ENCODE measurements around the gene RPIA. TPM values are rescaled to one million over a fixed set of nuclear protein-coding genes. Genes with fewer than 3 reads are reported as not detected.

Gene RPIA
- total RNA-seq, 2 experiments from 2014 or later: 42.1 to 54.4 TPM

DNA sequence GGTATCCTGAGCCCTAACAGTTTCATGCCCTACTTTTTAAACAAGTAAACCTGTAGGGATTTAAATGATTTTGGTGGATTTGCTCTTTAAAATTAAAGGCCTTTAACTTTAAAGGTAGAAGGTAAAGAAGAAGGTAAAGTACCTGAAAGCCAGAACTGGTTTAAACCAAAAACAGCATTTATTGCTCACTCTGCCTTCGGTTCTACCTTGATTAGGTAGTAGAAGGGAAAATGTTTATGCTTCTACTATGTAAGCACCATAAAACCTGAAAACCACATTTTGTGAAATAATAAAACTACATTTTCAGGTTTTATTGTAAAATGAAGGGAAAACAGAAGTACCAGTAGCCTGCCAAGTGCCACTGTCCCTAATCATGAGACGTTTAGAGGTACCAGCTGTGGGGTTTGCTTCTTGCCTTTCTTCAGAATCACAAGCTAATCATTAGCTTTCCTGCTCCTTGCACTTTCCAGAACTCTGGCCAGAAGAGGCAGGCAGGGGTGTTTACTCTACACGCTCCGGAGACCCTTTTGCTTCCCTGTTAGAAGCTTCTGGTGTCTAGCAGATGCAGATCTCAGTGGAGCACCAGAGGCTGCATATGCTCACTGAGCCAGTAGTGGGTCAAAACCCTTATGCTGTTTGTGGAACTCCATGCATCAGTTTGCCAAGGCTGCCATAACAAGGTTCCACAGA is 33.3 kb downstream of the RPIA start:
- H3K27me3 Mint-ChIP-seq: no peaks in the 10 kb centered on the region
- no peak overlapping the region for H3K4me3 Mint-ChIP-seq
- H3K9me3 Mint-ChIP-seq (ENCODE audit: low read depth): no peaks in the 10 kb centered on the region
- CTCF ChIA-PET: no interaction called here
- peaks cover 17% of the 10 kb centered on the region for H3K36me3 Mint-ChIP-seq
- peaks cover 10% of the 10 kb centered on the region for H3K4me1 Mint-ChIP-seq
- DNase-seq (no peak), ATAC-seq (no peak)
- H3K27ac Mint-ChIP-seq: no peak overlapping the region

DNA sequence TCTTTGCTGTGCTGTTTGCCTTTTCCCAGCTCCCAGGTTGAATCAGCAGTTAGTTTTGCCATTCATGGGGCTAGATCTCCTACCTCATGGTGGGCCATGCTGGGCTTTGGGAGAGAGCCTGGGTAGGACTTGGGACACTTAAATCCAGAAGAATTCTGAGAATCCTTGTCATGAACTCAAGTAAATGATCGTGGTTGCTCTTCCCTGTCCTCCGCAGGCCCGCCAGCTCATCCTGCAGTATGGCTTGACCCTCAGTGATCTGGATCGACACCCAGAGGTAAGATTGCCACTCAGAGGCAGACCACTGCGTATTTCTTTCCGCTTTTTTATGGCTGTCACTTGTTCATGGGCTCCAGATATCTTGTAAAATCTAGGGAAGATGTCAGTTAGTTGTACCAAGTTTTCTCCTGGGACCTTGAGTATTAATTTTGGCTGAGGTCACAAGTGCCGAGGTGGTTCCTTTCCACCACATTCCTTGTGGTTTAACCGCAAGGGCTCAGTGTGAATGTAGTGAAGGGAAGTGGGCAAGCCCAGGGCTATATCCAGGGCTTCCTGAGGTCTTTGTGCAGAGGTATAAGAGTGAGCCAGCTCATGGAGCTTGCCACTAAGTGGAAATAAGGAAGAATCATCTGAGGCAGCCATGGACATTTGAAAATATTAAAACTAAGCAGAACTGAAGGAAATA is 37.7 kb downstream of the RPIA start:
- H3K4me3 Mint-ChIP-seq: no peak overlapping the region
- CTCF ChIA-PET: interaction anchor here (1.3 kb wide), 1 partner anchor 10 kb away, joined by 5 read pairs; no protein-coding TSS in a partner anchor
- peaks cover 4% of the 10 kb centered on the region for H3K36me3 Mint-ChIP-seq
- ATAC-seq (no peak), DNase-seq (no peak)
- peaks cover 12% of the 10 kb centered on the region for H3K4me1 Mint-ChIP-seq
- H3K9me3 Mint-ChIP-seq (ENCODE audit: low read depth): no peaks in the 10 kb centered on the region
- no peak overlapping the region for H3K27ac Mint-ChIP-seq
- H3K27me3 Mint-ChIP-seq: no peaks in the 10 kb centered on the region

DNA sequence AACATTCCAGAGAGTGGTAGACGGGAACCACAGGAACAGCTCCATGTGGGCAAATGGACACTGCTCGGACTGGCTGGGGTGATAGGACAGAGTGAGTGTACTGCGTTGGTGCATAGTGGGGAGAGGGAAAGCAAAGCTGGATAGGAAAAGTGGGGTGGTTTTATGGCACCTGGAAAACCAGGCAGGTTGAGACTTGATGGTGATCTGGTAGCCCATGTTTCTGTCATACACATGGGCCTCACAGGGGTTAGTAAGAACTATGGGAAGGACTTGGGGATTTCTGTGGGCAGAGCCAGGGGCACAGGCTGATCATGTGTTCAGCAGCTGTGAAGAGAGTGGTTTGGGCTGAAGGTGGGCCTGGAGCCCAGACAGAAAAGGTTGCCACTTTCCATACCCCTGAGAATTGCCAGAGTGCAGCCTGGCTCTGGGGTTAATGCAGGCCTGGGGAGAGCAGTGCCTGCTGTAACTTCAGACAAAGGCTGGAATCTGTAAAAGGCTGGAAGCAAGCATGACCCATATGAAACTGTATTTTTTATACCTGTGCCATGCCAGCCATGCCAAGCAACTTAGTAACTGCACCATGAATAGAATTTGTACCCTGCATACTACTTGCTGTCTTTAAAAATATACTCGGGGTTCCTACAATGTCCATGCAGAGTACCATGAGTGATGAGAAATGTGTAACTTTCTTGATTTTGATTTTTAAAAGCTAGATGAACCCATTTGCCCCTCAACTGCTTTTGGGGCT is 41.9 kb downstream of the RPIA start:
- Mint-ChIP-seq H3K9me3 (ENCODE audit: low read depth) (no peaks in the 10 kb centered on the region), H3K36me3 (peaks cover 7% of the 10 kb centered on the region), H3K27ac (no peak overlapping the region), H3K4me1 (peaks cover 15% of the 10 kb centered on the region), H3K27me3 (no peaks in the 10 kb centered on the region), H3K4me3 (no peak overlapping the region)
- no peak for DNase-seq
- no peak for ATAC-seq
- CTCF ChIA-PET: interaction anchor here (1.1 kb wide), 1 partner anchor 147 kb away, joined by 3 read pairs; no protein-coding TSS in a partner anchor

DNA sequence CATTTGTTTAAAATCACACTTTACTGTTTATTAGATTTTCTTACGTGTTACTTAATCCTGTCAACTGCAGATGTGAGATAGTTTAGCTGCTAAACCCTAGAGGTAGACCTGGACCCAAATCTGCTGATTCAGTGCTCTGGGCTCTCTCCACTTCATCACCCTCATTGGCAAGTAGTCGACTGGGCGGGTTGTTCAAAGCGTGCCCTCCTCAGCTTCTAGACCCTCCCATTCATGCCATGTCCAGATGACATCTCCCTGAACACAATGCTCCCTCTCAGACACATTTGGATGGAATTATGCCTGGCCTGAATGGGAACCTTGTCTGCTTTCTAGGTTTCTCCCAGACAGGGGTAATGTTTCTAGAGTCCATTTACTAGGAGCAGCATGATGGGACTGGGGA is 43.7 kb downstream of the RPIA start:
- no peak for ATAC-seq
- peaks cover 7% of the 10 kb centered on the region for H3K4me1 Mint-ChIP-seq
- no peak overlapping the region for H3K4me3 Mint-ChIP-seq
- H3K27ac Mint-ChIP-seq: no peak overlapping the region
- H3K9me3 Mint-ChIP-seq (ENCODE audit: low read depth): no peaks in the 10 kb centered on the region
- H3K27me3 Mint-ChIP-seq: no peaks in the 10 kb centered on the region
- no peak for DNase-seq
- peaks cover 9% of the 10 kb centered on the region for H3K36me3 Mint-ChIP-seq
- CTCF ChIA-PET: no interaction called here

DNA sequence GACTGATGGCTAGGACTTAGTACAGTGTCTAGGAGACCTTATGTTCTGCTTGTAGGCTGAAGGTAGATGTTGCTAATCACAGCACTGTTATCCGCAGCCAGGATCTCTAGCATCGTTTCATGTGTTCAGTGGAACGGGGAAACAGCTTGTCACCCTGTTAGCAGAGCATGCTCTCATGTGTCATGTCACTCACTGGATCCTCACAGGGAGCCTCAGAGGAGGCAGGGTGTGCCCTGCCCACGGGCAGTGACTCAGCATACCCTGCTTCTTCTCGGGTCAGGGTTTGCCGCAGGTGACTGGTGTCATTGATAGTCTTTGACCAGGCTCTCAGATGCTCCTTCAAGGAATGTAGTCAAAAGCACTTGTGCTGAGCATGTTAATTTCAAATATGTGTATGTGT is 44.4 kb downstream of the RPIA start:
- DNase-seq (no peak), ATAC-seq (no peak)
- no peak overlapping the region for H3K4me3 Mint-ChIP-seq
- no peaks in the 10 kb centered on the region for H3K27me3 Mint-ChIP-seq
- peaks cover 11% of the 10 kb centered on the region for H3K36me3 Mint-ChIP-seq
- peaks cover 7% of the 10 kb centered on the region for H3K4me1 Mint-ChIP-seq
- H3K9me3 Mint-ChIP-seq (ENCODE audit: low read depth): no peaks in the 10 kb centered on the region
- no peak overlapping the region for H3K27ac Mint-ChIP-seq
- CTCF ChIA-PET: interaction anchor here (1.0 kb wide), 1 partner anchor 145 kb away, joined by 5 read pairs; no protein-coding TSS in a partner anchor

DNA sequence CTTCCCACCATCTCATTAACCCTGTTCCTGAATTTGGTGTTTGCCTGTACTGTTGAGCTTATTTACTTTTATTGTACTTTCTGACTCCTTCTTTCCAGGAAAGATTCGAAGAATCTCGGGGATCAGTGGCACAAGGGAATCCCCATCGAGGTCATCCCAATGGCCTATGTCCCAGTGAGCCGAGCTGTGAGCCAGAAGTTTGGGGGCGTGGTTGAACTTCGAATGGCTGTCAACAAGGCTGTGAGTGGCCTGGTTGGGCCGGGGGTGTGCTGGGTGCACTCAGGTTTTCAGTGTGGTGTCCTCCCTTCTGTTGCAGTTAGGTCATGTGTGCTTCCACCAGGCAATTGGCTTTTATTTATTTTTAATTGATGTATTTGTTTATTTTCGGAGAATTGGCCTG is 45.0 kb downstream of the RPIA start:
- H3K27ac Mint-ChIP-seq: no peak overlapping the region
- no peak for DNase-seq
- peaks cover 7% of the 10 kb centered on the region for H3K4me1 Mint-ChIP-seq
- no peaks in the 10 kb centered on the region for H3K9me3 Mint-ChIP-seq (ENCODE audit: low read depth)
- H3K36me3 Mint-ChIP-seq: peaks cover 15% of the 10 kb centered on the region
- ATAC-seq: no peak
- H3K4me3 Mint-ChIP-seq: no peak overlapping the region
- CTCF ChIA-PET: interaction anchor here (1.0 kb wide), 2 partner anchors 97 to 144 kb away, joined by 3 to 5 read pairs; no protein-coding TSS in a partner anchor
- H3K27me3 Mint-ChIP-seq: no peaks in the 10 kb centered on the region

DNA sequence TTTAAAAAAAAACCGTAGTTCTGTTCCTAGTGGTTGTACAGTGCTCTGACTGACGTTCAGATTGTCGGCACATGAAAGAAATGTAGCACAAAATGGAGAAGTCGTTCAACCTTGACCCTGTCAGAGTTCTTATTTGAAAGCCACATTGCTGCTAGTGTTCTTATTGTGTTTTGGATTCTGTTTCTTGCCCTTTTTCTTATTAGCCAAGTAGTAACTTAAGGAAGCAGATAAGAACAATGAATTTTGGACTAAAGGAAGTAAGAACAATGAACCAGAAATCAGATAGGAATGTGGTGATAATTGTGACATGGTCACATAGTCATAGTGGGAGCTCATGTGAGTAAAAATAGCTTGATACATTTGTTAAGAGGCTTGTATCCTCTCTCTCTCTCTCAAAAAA is 45.9 kb downstream of the RPIA start:
- Mint-ChIP-seq H3K9me3 (ENCODE audit: low read depth) (no peaks in the 10 kb centered on the region), H3K27ac (no peak overlapping the region), H3K27me3 (no peaks in the 10 kb centered on the region), H3K4me3 (no peak overlapping the region), H3K4me1 (peaks cover 7% of the 10 kb centered on the region), H3K36me3 (peaks cover 24% of the 10 kb centered on the region)
- DNase-seq: no peak
- CTCF ChIA-PET: interaction anchor here (0.8 kb wide), 1 partner anchor 22 kb away, joined by 3 read pairs; no protein-coding TSS in a partner anchor
- ATAC-seq: no peak

DNA sequence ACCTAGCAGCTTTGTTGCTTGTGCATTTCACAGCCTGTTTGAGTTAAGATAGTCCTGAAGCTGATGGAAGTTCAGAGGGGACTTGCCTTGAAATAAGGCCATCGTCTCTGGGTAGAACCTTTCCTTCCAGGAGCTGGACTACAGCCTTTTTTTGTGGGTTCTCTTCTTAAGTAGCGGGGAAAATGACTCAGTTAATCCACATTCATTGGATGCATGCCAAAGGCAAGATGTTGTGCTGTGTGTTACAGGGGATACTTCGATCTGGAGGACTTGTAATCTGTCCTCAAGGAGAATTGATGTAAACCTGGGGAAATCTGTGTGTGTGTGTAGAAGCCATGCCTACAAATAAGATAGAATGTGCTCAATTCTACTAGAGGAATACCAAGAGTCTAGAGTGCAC is 46.8 kb downstream of the RPIA start:
- peaks cover 3% of the 10 kb centered on the region for H3K4me1 Mint-ChIP-seq
- ATAC-seq (no peak), DNase-seq (no peak)
- peaks cover 1% of the 10 kb centered on the region for H3K9me3 Mint-ChIP-seq (ENCODE audit: low read depth)
- H3K4me3 Mint-ChIP-seq: no peak overlapping the region
- no peak overlapping the region for H3K27ac Mint-ChIP-seq
- CTCF ChIA-PET: no interaction called here
- H3K36me3 Mint-ChIP-seq: peaks cover 29% of the 10 kb centered on the region
- H3K27me3 Mint-ChIP-seq: no peaks in the 10 kb centered on the region

DNA sequence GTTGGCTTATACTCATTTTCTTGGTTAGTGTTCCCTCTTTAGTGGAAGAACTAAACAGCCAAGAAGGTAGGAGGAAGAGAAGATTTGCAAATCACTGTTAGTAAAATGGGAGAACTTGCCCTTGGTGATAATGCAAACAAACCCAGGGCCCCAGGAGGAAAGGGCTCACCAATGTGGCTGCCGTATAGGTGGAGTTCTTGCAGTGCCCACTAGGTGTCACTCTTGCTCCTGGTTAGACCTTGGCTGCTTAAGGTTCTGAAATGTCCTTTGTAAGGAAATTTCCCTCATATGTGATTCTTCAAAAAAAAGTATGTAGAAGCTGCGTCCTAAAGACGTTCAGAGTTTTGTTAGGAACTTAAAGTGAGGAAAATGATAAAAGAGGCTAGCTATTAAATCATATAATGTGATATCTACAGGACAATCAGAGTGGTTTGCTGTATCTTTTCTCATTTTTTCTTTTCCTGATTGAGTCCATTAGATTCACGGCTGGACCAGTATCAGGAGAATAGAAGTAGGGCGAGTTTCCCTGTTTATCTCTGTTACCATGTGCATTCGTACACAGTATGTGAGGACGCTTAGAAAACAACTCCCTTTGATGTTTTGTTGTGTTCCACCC is 48.6 kb downstream of the RPIA start:
- DNase-seq (peak; percentile 79), ATAC-seq (peak; percentile 75)
- H3K27me3 Mint-ChIP-seq: no peaks in the 10 kb centered on the region
- peaks cover 46% of the 10 kb centered on the region for H3K36me3 Mint-ChIP-seq
- no peak overlapping the region for H3K4me3 Mint-ChIP-seq
- peaks cover 13% of the 10 kb centered on the region for H3K9me3 Mint-ChIP-seq (ENCODE audit: low read depth)
- peaks cover 10% of the 10 kb centered on the region for H3K4me1 Mint-ChIP-seq
- H3K27ac Mint-ChIP-seq: no peak overlapping the region
- CTCF ChIA-PET: interaction anchor here (0.6 to 2.3 kb wide), 13 partner anchors 9 to 201 kb away, joined by 3 to 9 read pairs (median 4); no protein-coding TSS in a partner anchor

DNA sequence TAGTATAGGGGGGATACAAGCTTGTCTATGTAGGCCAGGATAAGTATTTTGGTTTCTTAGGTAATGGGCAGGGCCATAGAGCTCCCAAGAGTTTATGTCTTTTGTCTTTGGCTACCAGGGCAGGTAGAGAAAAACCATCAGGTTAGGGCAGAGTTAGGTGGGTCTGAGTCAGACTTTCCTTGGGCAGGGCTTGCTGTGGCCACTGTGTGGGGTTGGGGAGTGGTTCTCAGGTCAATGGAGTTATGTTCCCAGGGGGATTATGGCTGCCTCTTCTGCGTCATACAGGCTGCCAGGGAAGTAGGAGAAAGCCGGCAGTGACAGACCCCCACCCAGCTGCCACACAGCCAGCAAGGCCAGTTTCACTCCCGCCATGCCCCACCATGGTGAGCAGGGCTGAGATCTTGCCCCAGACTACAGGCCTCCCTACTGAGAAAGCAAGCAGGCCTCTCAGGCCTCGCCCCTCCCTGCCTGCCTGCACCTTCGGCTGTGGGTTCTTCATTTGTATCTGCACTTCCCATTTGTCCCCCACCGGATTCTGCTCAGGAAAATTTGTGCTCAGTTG is 55.5 kb downstream of the RPIA start:
- ATAC-seq (no peak), DNase-seq (no peak)
- Mint-ChIP-seq H3K4me3 (no peak overlapping the region), H3K27ac (no peak overlapping the region), H3K36me3 (peaks cover 78% of the 10 kb centered on the region), H3K9me3 (ENCODE audit: low read depth) (peaks cover 17% of the 10 kb centered on the region), H3K4me1 (peaks cover 8% of the 10 kb centered on the region), H3K27me3 (no peaks in the 10 kb centered on the region)
- CTCF ChIA-PET: interaction anchor here (1.0 kb wide), 1 partner anchor 50 kb away, joined by 3 read pairs; no protein-coding TSS in a partner anchor

DNA sequence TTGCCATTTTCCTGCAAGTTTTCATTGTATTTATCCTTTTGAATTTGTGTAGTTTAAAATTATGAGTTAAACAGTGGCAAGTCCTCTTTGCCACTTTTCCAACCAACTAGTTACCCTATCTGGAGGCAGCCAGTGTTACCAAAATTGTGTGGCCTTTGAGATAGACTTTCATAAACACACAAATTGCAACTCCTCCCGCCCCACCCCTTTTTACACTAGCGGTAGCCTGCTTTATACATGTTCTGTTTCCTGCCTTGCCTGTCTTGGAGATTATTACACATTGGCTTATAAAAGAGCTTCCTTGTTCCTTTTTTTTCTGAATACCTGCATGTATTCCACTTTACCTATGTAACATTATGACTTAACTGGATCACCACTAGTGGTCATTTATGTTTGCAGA is 56.5 kb downstream of the RPIA start:
- no peak for ATAC-seq
- peaks cover 8% of the 10 kb centered on the region for H3K4me1 Mint-ChIP-seq

DNA sequence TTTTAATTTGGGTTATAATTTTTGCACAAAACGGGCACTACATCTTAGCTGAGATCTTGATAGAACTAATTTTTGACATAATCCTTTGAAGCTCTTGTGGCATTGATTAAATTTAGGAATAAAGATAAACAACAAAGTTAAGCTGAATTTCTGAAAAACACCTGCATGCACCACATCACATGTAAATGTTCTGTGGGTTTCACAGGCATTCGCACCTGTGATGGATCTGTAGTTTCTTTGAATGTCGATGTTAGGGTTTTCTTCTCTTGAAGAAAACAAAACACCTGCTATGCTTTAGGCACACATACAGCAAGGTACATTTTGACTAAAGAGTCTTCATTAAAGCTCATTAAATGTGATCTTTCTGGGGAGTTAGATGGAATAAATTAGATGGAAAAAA is 60.3 kb downstream of the RPIA start:
- Mint-ChIP-seq H3K4me3 (no peak overlapping the region), H3K4me1 (peaks cover 14% of the 10 kb centered on the region), H3K27ac (no peak overlapping the region), H3K27me3 (no peaks in the 10 kb centered on the region), H3K36me3 (peaks cover 54% of the 10 kb centered on the region), H3K9me3 (ENCODE audit: low read depth) (no peaks in the 10 kb centered on the region)
- ATAC-seq: no peak
- CTCF ChIA-PET: interaction anchor here (1.1 to 2.0 kb wide), 3 partner anchors 7 to 12 kb away, joined by 3 to 4 read pairs (median 3); no protein-coding TSS in a partner anchor
- no peak for DNase-seq

More for the DNA sequence above, 56.5 kb downstream of the RPIA start:
- Mint-ChIP-seq H3K27me3 (no peaks in the 10 kb centered on the region), H3K9me3 (ENCODE audit: low read depth) (peaks cover 17% of the 10 kb centered on the region), H3K27ac (no peak overlapping the region), H3K4me3 (no peak overlapping the region), H3K36me3 (peaks cover 77% of the 10 kb centered on the region)
- no peak for DNase-seq
- CTCF ChIA-PET: no interaction called here
